Parathyroid adenoma (tissue), 2 donors: Measurements from ENCODE around the gene TRABD.

Experiments used
- H2AFZ ChIP-seq: fragments of 300-600 bp; sonication (generic); one replicate; pipeline ENCODE4 v1.7.0; 2017; ENCODE audit warnings: antibody characterized with exemption, mild to moderate bottlenecking
- H3K27ac ChIP-seq: fragments of 300-600 bp; sonication (generic); one replicate; pipeline ENCODE4 v1.7.0; 2017
- H3K27me3 ChIP-seq: fragments of 300-600 bp; sonication (generic); one replicate; pipeline ENCODE4 v1.7.0; 2017; ENCODE audit warnings: low read length; ENCODE audit not compliant: control insufficient read depth, insufficient read depth
- H3K36me3 ChIP-seq: fragments of 300-600 bp; sonication (generic); one replicate; pipeline ENCODE4 v1.7.0; 2017; ENCODE audit warnings: low read length; ENCODE audit not compliant: control insufficient read depth, insufficient read depth
- H3K4me1 ChIP-seq: fragments of 300-600 bp; sonication (generic); one replicate; pipeline ENCODE4 v1.7.0; 2017; ENCODE audit warnings: control low read depth
- H3K4me2 ChIP-seq: fragments of 300-600 bp; sonication (generic); one replicate; pipeline ENCODE4 v1.7.0; 2017; ENCODE audit warnings: low read length
- H3K4me3 ChIP-seq: fragments of 300-600 bp; sonication (generic); one replicate; pipeline ENCODE4 v1.7.0; 2017; ENCODE audit warnings: low read depth, low read length
- H3K79me2 ChIP-seq: fragments of 300-600 bp; sonication (generic); one replicate; pipeline ENCODE4 v1.7.0; 2017; ENCODE audit warnings: control low read depth
- H3K9ac ChIP-seq: fragments of 300-600 bp; sonication (generic); one replicate; pipeline ENCODE4 v1.7.0; 2017; ENCODE audit warnings: mild to moderate bottlenecking
- H3K9me3 ChIP-seq: fragments of 300-600 bp; sonication (generic); one replicate; pipeline ENCODE4 v1.7.0; 2017; ENCODE audit warnings: low read length; ENCODE audit not compliant: control insufficient read depth
- TF ChIP-seq, protein P1 (sequence below): fragments of 300-600 bp; sonication (generic); IDR thresholded peaks from one replicate; pipeline ENCODE4 v1.7.0; 2017; ENCODE audit warnings: antibody characterized with exemption, mild to moderate bottlenecking
- donor health status: primary hyperparathyroidism.

TRABD gene

DNA sequence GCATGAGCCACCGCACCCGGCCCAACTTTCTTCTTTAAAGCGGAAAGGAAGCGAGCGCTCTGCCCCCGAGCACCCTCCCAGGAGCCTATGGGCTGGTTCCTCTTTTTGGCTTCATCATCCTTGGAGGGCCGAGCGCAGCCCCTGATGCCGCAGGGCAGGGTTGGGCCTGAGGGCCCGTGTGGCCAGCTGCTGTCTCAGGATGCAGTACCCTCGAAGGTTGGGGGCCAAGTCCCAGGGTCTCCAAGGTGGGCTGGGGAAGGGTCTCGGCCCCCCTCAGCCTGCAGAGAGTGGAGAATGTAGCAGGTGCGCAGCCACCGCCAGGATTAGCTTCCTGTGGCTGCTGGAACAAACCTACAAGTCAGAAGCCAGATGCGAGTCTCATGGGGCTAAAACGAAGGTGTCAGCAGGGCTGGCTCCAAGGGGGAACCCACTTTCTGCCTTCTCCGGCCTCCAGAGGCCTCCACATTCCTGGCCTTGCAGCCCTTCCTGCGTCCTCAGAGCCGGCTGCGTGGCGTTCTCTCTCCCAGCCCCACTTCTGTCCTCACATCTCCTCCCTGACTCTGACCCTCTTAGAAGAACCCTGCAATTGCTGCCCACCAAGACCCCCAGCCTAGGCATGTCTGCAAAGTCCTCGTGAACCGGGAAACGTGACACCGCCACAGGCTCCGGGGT lies 12.3 kb upstream of the TRABD start:
- H3K4me1 ChIP-seq: no peaks in the 10 kb centered on the region
- no peak overlapping the region for H3K27ac ChIP-seq
- no peaks in the 10 kb centered on the region for H3K27me3 ChIP-seq
- no peaks in the 10 kb centered on the region for H3K9me3 ChIP-seq
- no peak overlapping the region for H3K4me3 ChIP-seq
- H3K36me3 ChIP-seq: no peaks in the 10 kb centered on the region
- TF ChIP-seq, protein P1, sequence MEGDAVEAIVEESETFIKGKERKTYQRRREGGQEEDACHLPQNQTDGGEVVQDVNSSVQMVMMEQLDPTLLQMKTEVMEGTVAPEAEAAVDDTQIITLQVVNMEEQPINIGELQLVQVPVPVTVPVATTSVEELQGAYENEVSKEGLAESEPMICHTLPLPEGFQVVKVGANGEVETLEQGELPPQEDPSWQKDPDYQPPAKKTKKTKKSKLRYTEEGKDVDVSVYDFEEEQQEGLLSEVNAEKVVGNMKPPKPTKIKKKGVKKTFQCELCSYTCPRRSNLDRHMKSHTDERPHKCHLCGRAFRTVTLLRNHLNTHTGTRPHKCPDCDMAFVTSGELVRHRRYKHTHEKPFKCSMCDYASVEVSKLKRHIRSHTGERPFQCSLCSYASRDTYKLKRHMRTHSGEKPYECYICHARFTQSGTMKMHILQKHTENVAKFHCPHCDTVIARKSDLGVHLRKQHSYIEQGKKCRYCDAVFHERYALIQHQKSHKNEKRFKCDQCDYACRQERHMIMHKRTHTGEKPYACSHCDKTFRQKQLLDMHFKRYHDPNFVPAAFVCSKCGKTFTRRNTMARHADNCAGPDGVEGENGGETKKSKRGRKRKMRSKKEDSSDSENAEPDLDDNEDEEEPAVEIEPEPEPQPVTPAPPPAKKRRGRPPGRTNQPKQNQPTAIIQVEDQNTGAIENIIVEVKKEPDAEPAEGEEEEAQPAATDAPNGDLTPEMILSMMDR: no peak
- no peak overlapping the region for H2AFZ ChIP-seq
- H3K79me2 ChIP-seq: no peaks in the 10 kb centered on the region
- H3K4me2 ChIP-seq: no peak overlapping the region
- H3K9ac ChIP-seq: no peak overlapping the region

DNA sequence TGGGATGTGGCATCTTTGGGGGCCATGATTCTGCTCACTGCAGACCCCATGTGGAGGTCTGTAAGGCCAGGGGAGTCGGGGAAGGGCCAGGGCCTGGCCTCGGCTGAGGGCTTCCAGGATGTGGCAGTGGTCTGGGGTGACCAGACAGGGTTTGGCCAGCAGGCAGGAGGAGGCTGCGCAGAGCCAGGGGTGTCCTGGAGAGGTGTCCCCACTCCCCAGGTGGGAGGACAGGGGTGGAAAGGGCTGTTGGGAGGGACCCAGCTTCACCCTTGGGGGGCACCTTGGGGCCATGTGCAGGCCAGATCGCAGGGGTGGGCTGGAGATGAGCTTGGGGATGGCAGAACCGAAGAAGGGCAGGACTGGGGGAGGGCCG lies 11.7 kb upstream of the TRABD start:
- Histone ChIP-seq H3K79me2 (no peaks in the 10 kb centered on the region), H3K4me3 (no peak overlapping the region), H2AFZ (no peak overlapping the region), H3K4me2 (no peak overlapping the region), H3K27me3 (no peaks in the 10 kb centered on the region), H3K27ac (no peak overlapping the region), H3K4me1 (no peaks in the 10 kb centered on the region), H3K9me3 (no peaks in the 10 kb centered on the region), H3K36me3 (no peaks in the 10 kb centered on the region), H3K9ac (no peak overlapping the region)
- TF ChIP-seq, protein P1: no peak

DNA sequence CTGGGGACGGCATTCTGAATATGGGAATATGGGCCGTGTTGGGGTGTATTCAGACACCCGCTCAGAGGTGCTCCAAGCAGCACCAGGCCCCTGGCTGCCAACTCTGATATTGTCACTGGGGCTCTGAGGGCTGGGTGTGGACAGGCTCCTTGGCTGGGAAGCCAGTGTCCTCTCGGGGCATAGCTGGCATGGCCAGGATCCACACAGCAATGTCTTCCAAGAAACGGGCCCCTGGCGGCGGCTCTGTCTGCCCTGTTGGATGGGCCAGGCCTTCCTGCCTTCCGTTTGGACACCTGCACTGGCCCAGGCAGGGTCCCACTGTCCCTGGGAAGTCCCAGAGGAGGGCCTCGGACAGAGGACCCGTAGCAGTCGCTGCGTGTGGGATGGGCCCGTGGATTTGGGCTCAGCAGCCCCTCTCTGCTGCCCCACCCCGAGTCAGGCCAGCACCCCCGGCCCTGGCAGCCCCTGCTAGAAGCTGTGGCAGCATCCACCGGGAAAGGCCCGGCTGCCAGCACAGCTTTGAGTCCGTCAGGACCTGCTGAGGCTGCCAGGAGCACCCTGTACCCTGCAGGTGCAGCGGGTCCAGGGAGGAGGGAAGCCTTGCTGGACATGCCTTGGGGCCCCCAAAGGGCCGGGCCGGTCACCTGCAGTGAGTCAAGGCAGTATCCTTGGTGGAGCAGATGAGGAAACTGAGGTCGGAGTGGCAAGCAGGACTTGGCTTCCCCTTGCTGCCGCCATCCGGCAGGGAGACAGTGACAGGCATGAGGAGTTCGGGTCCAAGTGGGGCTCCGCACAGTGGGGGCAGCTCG lies 11.1 kb upstream of the TRABD start:
- no peaks in the 10 kb centered on the region for H3K27me3 ChIP-seq
- H3K27ac ChIP-seq: no peak overlapping the region
- no peaks in the 10 kb centered on the region for H3K4me1 ChIP-seq
- H3K36me3 ChIP-seq: no peaks in the 10 kb centered on the region
- H3K9me3 ChIP-seq: no peaks in the 10 kb centered on the region
- H3K79me2 ChIP-seq: no peaks in the 10 kb centered on the region
- H3K4me2 ChIP-seq: no peak overlapping the region
- no peak overlapping the region for H3K9ac ChIP-seq
- H3K4me3 ChIP-seq: no peak overlapping the region
- TF ChIP-seq, protein P1: no peak
- H2AFZ ChIP-seq: no peak overlapping the region

DNA sequence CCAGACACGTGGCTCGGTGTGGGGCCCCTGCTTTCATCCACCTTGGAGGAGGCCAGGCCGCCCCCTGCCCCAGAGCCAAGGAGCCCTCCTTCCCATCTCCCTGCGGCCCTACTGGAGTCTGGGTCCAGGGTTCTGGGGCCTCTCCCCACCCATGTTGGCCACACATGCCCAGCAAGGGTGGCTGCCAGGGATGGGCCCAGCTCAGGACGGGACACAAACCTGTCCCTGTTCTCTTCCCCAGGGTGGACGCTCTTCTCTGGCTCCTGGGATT lies 10.6 kb upstream of the TRABD start:
- no peak overlapping the region for H3K27ac ChIP-seq
- H3K9ac ChIP-seq: no peak overlapping the region
- no peak overlapping the region for H3K4me3 ChIP-seq
- no peak overlapping the region for H2AFZ ChIP-seq
- H3K27me3 ChIP-seq: no peaks in the 10 kb centered on the region
- H3K9me3 ChIP-seq: no peaks in the 10 kb centered on the region
- no peaks in the 10 kb centered on the region for H3K4me1 ChIP-seq
- no peak overlapping the region for H3K4me2 ChIP-seq
- TF ChIP-seq, protein P1: no peak
- H3K79me2 ChIP-seq: no peaks in the 10 kb centered on the region
- no peaks in the 10 kb centered on the region for H3K36me3 ChIP-seq
